ENCODE data around the gene PGAM4.
"Not testable (repeated sequence)": the region's sequence is repeated elsewhere in the genome, so short reads cannot be mapped to it uniquely, and the experiment has no call there.

The PGAM4 gene

GRCh38 chrX:77925764-77926163 is 43.7 kb downstream of the PGAM4 start:
- DNase-seq (ENCODE audit: low read depth), result no peak

- DNase-seq (ENCODE audit: low read depth), result no peak
Observed at GRCh38 chrX:77924320-77924859, 45.0 kb downstream of the PGAM4 start.

- DNase-seq (ENCODE audit: low read depth), result no peak
Observed at GRCh38 chrX:77922787-77923186, 46.7 kb downstream of the PGAM4 start.

- not testable (repeated sequence) for DNase-seq (ENCODE audit: low read depth)
Observed at GRCh38 chrX:77919370-77919769, 50.1 kb downstream of the PGAM4 start.

- DNase-seq (ENCODE audit: low read depth), result no peak
Observed at GRCh38 chrX:77918568-77918967, 50.9 kb downstream of the PGAM4 start.
